ENCODE results near the gene NXT1.
"Not testable (repeated sequence)": the region's sequence is repeated elsewhere in the genome, so short reads cannot be mapped to it uniquely, and the experiment has no call there.

NXT1 gene

DNA sequence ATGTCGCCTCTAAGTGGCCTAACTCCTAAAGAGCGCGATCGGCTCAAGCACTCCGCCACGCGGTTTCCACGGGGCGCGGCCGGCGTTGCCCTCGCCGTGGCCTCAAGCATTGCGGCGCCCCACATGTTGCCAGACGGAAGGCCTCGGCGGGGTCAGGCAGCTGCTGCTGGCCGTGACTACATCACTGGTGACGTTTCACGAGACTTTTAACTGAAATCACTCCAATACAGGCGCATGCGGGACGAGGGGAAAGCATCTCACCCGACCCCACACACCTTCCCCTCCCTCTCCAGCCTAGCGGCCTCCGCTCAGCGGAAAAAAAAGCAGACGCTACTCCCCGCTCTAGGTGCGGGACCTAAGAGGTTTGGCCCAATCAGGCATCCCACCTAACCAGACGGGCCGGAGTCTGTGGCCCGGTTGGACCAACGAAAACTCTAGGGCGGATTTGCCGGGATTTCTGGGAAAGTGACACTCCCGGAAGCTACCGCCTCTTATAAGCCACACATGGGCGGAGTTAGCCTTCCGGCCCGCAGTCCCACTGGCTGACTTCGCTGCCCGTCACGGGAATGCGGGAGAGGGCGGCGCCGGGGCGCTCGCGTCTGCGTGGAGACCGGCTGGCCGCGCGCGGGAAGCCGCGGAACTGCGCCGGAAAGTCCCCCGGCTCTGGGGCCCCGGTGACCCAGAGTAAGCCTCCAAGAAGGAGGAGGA lies at the start of gene NXT1:
NXT1 (plus strand) TSS at position 596 of the 708 bp plus-strand sequence. CDS start 3,251 bp downstream, outside the sequence.
- peak; percentile 97 for DNase-seq

DNA sequence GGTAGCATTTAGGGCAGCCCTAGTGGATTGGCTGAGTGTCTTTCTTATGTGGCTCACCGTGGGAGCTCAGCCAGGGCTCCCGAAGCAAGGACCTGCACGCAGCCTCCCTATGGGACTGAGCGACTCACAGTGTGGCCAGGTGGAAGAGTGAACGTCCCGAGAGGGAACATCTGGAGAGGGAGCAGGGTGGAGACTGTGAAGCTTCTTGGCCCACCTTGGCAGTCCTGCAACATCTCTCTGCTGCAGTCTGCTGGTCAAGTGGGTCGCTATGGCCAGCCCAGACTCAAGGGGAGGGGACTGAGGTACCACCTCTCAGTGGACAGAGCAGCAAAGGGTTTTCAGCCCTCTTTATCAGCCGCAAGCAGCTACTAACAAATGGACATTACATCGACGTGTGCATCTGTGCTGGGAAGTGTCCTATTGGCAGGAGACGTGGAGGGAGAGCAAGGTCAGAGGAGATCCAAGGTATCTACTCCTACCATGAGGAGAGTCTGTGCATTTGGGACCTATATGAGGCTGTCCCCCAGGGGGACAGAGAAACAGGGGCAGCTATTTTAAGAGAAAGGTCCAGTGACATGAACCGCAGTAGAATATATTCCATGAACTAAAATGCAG lies 49.0 kb upstream of the NXT1 start:
- no peak for DNase-seq

DNA sequence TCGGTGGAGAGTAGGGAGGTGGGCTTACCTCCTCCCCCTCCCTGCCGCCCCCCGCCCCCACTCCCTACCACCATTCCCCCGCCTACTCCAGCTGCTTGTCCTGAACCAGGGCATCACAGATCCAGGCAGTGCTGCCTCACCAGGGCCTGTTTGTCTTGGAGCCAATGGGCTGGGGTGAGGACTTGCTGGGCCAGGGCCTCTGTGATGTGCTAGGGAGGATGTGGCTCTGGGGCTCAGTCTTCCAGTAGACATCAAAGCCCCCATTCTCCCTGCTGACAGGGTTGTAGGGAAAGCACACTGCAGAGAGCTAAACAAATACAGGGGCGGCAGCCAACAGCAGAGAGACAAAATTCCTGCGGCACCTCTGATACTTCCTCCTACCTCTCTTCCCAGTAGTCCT lies 48.2 kb upstream of the NXT1 start:
- DNase-seq, result no peak

DNA sequence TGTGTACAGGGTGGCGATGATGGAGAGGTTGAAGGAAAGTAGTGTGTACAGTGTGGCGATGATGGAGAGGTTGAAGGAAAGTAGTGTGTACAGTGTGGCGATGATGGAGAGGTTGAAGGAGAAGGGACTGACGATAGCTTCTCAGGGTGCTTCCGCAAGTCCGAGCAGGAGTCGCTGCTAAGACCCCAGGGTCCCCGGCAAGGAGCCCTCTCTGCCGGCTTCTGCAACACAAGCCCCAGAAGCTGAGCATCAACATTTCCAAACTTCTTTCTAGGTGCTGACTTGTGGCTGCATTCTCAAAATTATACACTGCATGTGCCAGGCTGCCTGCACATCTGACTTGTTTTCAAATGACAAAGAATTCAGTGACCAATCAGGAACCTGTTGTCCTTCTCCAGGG lies 47.8 kb upstream of the NXT1 start:
- DNase-seq, result no peak

DNA sequence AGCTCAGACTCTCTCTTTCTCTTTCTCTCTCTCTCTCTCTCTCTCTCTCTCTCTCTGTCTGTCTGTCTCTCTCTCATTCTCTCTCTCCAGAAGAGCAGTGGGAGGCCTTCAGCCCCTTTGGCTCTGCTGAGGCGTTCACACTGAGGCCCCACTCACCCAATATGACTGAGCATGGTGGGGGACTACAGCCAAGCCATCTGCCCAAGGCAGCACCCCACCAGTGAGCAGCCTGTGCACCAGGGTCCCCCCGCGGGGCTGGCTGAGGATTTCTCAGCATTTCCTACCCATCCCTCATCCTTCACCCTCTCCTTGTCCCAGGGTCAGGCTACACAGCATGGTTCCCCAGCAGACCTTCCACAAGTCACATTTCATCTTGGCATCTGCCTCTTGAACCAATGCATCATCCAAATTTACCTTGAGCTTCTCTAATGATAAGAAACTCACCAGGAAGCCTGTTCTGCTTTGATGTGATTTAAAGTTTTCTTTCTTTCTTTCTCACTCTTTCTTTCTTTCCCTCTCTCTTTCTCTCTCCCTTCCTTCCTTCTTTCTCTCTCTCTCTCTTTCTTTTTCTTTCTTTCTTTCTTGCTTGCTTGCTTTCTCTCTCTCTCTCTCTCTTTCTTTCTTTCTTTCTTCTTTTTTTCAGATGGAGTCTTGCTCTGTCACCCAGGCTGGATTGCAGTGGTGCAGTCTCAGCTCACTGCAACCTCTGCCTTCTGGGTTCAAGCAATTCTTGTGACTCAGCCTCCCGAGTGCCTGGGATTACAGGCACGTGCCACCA lies 47.1 kb upstream of the NXT1 start:
- DNase-seq, result no peak

DNA sequence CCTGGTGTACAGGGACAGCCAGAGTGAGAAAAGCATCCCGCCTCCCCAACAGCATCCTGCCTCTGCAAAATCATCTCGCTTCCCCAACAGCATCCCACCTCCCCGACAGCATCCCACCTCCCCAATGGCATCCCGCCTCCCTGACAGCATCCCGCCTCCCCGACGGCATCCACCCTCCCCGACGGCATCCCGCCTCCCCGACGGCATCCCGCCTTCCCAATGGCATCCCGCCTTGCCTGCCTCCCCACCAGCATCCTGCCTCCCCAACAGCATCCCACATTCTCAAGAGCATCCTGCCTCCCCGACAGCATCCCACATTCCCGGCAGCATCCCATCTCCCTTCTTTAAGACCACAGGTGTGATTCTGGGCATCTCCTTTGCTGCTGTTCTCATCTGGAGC lies 46.0 kb upstream of the NXT1 start:
- DNase-seq, result no peak

DNA sequence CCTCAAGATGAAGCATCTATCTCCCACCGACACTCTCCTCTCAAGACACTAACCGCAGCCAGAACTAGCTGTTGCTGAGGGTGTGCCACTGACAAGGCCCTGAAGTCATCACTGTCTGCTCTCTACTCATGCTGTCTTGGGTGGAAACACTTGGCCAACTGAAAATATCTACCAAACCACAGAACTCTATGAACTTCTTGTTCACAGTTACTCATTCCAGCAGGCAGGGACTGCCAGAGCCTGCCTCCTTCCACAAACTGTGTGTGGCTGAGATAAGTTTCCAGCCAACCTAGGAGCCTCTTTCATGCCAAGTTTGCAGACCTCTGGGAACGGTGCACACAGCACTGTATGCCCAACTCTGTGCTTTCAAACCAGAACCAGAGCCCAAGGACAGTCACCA lies 45.5 kb upstream of the NXT1 start:
- DNase-seq, result no peak

DNA sequence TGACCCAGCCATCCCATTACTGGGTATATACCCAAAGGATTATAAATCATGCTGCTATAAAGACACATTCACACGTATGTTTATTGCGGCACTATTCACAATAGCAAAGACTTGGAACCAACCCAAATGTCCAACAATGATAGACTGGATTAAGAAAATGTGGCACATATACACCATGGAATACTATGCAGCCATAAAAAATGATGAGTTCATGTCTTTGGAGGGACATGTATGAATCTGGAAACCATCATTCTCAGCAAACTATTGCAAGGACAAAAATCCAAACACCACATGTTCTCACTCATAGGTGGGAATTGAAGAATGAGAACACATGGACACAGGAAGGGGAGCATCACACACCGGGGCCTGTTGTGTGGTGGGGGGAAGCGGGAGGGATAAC lies 43.2 kb upstream of the NXT1 start:
- not testable (repeated sequence) for DNase-seq

DNA sequence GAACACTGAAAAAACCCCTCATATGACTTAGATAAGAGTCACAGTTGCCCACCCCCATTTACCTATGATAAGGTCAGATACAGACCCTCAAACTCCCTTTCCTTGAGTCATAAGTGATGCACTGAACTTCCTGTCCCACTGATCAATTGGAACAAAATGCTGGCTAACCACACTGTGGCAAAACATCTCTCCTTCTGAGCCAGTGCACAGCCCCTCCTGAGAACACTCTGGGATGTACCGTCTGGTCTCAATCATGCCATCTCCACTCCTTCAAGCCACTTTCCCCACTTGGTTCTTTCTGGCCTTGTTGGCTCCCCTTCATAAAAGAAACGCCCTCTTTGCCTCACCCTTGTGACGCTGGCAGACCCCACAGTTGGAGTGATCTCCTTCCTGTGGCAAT lies 42.6 kb upstream of the NXT1 start:
- no peak for DNase-seq

DNA sequence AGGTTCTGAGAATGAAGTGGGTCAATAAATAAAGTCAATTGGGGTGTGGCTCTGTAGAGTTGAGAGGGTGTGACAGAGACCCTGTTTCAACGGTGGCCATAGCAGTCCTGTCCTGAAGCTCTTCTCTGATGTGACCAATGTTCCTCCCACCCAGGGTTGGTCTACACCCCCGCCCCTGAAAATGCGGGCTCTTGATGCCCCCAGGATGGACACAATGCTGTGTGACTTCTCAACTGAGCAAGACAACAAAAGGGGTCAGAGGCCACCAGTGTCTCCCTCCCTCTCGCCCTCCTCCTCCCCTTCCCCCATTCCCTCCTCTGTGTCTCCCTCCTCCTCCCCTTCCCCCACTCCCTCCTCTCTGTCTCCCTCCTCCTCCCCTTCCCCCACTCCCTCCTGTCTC lies 41.7 kb upstream of the NXT1 start:
- no peak for DNase-seq

DNA sequence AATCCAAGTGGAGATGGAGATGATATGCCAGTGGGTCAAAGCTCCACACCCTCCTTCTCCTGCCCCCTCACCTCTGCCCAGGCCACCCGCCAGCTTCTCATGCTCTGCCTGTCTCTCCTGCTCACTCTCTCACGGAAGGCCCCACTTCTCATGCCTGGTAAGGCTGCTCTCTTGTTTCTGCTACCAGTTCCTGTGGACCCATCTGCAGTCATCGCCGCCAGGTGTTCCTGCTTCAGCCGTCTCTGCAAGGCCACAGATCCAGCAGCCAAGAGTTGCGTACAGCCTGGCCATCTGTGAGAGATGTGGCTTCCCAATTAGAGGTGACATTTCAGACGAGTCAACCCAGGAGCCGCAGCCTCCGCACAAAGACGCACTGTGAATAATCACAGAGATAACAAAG lies 40.8 kb upstream of the NXT1 start:
- no peak for DNase-seq

DNA sequence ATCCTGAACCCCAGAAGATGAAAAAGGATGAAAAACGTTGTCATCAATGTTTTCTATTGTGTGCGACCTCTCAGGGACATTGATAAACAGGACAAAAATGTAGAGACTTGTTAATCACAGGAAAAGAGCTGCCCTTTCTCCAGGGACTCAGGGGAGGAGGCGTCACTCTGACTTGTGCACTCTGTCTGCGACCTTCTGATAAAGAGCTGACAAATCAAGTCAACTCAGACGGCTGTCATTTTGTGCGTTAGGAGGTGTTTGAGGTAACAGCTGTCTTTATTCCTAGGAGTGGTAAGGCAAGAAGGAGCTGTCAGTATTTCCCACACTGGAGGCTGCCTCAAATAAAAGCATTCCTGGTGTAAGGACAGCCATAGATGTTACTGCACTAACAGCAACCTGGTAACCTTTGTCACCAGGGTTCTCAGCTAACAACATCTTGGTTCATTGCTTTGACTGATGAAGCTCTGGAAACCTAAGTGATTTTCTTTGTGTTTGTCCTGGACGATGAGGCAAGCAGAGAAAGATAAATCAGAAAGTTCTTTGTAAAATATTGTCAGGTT lies 38.6 kb upstream of the NXT1 start:
- DNase-seq, result no peak

DNA sequence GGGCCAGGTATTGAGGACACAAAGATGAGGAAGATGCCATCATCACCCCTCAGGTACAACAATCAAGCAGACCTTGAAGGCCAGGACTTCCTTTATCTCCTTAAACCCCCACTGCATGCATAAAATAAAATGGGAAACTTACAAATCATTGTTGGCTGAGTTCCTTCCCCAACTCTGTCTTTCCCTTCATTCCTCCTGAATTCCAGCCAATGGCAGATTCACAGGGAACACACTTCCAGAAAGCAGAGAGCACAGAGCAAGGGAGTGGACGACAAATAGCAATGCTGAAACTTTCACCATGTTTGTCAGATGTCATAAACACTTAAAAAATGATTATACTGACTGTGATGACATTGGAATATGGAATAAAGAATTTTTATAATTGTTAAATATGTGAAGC lies 37.3 kb upstream of the NXT1 start:
- DNase-seq, result no peak

DNA sequence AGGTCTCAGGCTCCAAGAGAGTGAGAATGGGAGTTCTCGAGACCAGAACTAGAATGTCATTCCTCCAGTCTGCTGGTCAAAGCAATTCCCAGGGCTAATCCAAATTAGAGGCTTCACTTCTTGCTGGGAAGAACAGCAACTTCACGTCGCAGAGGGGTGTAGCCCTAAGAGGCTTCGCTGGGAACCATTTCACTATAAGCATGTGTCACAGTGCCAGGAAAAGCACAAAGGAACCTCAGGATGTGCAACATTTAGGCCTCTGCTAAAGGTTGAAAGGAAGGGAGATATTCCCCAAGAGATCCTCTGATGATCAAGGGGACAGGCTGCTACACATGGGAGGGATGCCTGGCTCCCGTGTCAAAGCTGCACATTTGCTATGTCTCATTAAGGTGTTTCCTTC lies 35.9 kb upstream of the NXT1 start:
- DNase-seq, result no peak

DNA sequence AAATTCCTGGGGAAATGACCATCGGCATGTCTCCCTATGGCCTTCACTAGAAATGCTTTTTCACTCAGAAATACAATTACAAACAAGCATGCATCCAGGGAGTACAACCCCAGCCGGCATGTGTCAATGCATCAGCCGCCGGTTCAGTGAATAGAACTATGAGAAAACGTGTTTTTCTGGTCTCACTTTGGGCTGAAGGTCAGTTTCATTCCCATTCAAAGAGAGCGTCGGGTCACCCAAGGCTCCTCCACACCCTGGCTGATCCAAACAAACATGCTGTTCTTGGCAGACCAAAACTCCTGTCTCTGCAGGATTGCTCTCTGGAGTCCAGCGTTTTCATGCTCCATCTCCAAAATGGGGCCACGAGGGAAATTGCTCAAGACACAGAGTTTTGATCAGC lies 35.5 kb upstream of the NXT1 start:
- DNase-seq, result no peak

DNA sequence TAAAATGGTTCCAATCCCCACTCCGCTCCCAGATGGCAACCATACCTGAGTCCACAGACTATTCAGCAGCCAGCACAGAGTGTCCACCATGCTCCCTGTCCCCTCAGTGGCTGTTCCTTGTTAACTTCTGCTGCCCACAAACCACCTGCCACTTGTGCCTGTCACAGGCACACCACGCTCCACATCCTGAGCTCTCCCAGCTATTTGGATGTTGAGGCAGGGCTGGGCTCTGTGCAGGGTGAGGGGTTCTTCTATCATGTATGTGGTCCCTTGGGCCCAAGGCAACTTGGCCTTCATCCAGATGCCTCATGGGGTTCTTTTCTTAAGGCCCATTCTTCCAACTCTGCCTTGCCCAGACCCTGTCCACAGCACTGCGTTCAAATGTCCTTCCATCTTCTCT lies 34.0 kb upstream of the NXT1 start:
- DNase-seq, result no peak

DNA sequence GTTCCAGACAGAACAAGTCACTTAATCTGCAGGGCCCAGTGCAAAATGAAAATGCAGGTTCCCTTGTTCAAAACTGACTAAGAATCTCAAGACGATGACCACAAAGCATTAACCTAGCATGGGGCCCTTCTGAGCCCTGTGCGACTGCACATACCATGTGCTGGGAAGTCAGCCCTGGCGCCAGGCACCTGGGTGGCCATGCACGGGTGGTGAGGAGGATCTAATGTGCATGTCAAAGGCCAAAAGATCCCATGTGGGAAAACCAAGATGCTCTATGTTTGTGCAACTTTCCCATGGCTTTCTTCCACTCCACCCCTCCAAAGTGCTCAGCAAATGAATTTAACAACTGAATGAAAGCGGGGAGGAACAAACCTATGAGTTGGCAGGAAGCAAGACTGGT lies 33.5 kb upstream of the NXT1 start:
- no peak for DNase-seq

DNA sequence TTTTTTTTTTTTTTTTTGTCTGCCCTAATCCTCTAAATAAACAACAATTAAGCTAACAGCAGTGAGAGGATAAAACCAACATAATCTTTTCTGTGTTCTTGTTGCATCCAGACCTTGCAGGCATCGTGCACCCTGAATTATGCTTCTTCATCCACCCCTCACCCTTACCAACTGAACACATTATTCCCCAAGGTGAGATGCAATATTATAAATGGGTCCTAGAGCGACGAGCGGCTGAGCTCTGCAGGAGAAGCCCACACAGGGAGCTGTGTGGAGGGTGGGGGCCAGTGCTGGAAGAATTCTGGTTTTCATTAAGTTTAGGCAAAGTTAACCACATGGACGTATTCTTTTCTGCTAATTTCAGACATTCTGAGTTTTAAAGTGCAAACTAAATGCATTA lies 32.2 kb upstream of the NXT1 start:
- no peak for DNase-seq

DNA sequence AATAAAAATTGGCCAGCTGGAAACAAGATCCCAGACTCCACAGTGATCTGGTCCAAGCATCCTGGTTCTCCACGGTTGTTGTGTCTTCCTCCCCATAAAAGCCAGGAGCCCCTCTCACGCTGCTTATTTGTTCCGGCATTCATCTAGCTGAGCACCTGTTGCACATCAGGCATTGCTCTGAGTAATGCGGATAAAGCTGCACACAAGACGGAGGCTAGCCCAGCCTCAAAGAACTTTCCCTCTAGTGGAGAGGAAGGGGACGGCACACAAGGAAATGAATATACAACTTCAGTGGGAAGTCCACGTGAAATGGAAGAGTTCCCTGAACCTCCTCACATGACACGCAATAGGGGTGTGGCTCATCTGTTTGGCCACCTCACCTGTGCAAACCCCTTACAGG lies 30.3 kb upstream of the NXT1 start:
- no peak for DNase-seq

DNA sequence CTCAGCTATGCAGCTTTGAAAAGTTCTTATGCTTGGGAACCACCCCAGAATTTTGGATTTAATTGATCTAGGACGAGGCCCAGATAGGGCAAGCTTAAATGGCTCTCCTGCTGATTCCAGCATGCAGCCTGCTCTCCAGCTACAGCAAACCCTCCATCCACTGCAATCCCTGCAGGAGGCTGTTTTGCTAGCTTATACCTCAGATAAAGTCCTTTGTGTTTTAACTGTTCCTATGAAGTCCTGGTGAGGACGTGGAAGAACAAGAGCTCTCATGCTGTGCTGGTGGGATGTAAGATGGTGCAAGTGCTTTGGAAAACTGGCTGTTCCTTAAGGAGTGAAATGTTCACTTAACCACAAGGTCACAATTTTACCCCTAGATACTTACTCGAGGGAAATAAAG lies 25.5 kb upstream of the NXT1 start:
- no peak for DNase-seq

DNA sequence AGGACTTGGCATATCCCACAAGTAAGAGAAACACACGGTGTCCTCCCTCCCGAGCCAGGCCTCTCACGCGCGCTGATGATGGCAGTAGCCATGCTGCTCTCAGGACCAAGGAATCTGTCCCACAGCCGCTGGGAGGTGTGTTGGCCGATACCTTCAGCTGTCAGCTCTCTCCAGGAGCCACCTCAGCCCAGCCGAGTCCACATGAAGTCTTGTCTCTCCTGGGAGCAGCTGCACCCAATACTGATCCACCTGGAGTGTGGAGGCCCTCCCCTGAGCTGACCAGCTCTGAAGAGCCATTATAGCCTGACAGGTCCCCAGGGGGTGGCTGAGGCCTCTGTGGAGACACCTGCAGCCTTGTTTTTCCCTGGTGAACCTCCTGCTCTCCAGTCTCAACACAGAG lies 23.8 kb upstream of the NXT1 start:
- DNase-seq, result no peak

DNA sequence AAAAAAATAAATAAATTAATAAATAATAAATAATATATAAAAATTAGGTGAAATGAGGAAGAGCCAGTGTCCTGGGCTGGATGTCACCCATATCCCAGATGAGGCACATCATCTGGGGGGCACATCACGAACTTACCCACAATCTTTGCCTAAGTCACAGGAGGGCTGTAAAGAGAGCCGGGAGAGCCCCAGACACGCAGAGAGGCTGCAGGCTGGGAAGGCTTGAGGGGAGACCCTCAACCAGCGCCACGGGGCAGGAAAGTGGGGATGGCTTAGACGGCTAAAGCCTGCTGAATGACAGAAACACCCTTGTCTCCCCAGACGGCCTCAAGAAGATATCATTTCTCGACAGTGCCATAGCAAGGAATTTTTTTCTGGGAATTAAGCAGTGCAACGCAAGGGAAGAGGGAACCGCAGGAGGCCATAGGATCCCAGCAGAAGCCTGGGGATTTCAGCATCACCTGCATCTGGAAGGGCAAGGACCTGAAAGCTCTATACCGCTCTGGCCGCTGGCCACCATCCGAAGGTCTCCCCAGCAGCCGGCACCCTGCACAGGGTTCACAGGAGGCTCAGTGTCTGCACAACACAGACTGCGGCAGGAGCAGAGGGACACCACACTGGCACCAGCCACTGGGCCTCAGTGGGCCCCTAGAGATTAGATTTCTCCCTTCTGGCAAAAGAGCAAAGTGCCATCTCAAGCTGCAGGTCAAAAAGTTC lies 22.8 kb upstream of the NXT1 start:
- DNase-seq, result no peak

Data from midbrain (tissue), 1 donor.